Measurements from ENCODE around the gene GNB1.
A peak's percentile ranks its signal among the peaks of the same experiment; 100 is the strongest.

GNB1 gene

DNA sequence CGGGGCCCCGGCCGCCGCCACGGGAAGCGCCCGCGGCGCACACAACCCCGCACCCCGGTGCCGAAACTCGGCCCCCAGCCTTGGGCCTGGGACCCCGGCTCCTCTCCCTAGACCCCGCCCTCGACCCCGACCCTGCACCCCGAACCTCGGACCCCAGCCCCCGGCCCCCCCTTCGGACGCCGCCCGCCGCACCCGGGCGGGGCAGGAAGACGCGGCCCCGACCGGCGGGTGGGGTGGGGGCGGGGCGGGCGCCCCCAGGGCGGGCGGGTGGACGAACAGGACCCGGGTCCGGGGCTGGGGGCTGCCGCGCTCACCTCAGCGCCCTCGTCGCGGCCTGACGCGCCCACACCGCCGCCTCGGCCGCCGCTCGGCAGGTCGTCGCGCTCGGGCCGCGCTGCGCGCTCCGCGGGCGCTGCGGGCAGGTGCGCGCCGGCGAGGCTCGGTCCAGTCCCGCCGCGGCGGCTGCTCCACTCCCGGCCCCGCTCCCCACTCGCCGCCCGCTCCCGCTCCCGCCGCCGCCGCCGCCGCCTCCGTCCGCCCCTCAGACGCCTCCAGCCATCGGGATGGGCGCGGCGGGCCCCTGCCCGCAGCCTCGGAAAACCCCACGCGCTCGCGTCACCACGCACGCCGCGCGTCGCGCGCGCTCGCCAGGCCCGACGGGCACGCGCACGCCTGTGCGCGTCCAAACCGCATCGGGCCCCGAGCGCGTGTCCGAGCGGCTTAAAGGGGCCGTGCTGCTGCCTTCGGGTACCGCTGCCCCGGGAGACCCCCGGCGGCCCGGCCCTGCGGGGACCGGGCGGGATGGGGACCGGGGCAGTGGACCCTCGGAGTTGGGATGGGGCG, at the start of gene GNB1:
GNB1 (minus strand) TSS at position 582 of the 843 bp plus-strand sequence. CDS start 65,634 bp downstream, outside the sequence.
- H3K27ac ChIP-seq (ENCODE audit: low read depth, low read length, poor library complexity, severe bottlenecking): peak within 1 kb of the TSS; percentile 98
- H3K4me1 ChIP-seq (ENCODE audit: insufficient read depth, low read length, severe bottlenecking): peaks cover 76% of the 10 kb centered on the region
- peaks cover 6% of the 10 kb centered on the region; the same call in 1 of the 2 replicates for H4K20me1 ChIP-seq (ENCODE audit: insufficient read depth, low read length)
- no peaks in the 10 kb centered on the region for H3K27me3 ChIP-seq (ENCODE audit: insufficient read depth, low read length)
- no peaks in the 10 kb centered on the region for H3F3A ChIP-seq (ENCODE audit: insufficient read depth, low read length)
- no peaks in the 10 kb centered on the region for H3K9me2 ChIP-seq (ENCODE audit: low read depth, low read length)
- H3K9ac ChIP-seq (ENCODE audit: low read length): peak within 1 kb of the TSS; percentile 96
- H3K9me3 ChIP-seq (ENCODE audit: low read length): no peaks in the 10 kb centered on the region
- no peak for TF ChIP-seq EZH2 (IDR thresholded peaks at IDR 0.05; ENCODE audit: borderline replicate concordance, low read length)
- TF ChIP-seq, protein P1, sequence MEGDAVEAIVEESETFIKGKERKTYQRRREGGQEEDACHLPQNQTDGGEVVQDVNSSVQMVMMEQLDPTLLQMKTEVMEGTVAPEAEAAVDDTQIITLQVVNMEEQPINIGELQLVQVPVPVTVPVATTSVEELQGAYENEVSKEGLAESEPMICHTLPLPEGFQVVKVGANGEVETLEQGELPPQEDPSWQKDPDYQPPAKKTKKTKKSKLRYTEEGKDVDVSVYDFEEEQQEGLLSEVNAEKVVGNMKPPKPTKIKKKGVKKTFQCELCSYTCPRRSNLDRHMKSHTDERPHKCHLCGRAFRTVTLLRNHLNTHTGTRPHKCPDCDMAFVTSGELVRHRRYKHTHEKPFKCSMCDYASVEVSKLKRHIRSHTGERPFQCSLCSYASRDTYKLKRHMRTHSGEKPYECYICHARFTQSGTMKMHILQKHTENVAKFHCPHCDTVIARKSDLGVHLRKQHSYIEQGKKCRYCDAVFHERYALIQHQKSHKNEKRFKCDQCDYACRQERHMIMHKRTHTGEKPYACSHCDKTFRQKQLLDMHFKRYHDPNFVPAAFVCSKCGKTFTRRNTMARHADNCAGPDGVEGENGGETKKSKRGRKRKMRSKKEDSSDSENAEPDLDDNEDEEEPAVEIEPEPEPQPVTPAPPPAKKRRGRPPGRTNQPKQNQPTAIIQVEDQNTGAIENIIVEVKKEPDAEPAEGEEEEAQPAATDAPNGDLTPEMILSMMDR (IDR thresholded peaks at IDR 0.05; ENCODE audit: low read length): no peak
- peaks cover 45% of the 10 kb centered on the region for H3K79me2 ChIP-seq (ENCODE audit: insufficient read depth, low read length)
- H3K36me3 ChIP-seq (ENCODE audit: insufficient read depth, low read length): peaks cover 22% of the 10 kb centered on the region; the same call in 1 of the 2 replicates
- H2AFZ ChIP-seq (ENCODE audit: low read length): no peak within 1 kb of the TSS
- H3K4me2 ChIP-seq (ENCODE audit: low read length): peak within 1 kb of the TSS; percentile 83
- H3K4me3 ChIP-seq (ENCODE audit: low read depth, low read length, poor library complexity, severe bottlenecking): peak within 1 kb of the TSS; percentile 80

DNA sequence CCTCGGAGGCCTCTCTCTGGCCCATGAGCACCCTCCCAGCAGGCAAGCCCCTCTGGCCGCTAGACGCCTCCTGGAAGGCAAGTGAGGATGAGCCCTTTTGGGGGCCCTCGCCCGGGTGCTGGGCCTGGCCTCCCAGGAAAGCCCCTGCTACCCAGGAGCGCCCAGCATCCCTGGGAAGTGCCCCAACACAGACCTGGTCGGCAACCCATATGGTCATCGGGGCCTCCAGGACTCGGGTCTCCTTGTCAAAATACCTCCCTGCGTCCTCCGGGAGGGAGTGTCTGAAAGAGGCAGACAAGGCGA, 49.2 kb upstream of the GNB1 start:
- Histone ChIP-seq H3K79me2 (ENCODE audit: insufficient read depth, low read length) (no peaks in the 10 kb centered on the region), H3K4me3 (ENCODE audit: low read depth, low read length, poor library complexity, severe bottlenecking) (no peak overlapping the region), H3K9me3 (ENCODE audit: low read length) (no peaks in the 10 kb centered on the region), H3K27me3 (ENCODE audit: insufficient read depth, low read length) (peaks cover 5% of the 10 kb centered on the region; the same call in 1 of the 2 replicates), H3K9me2 (ENCODE audit: low read depth, low read length) (no peaks in the 10 kb centered on the region), H3F3A (ENCODE audit: insufficient read depth, low read length) (no peaks in the 10 kb centered on the region), H2AFZ (ENCODE audit: low read length) (no peak overlapping the region), H3K4me1 (ENCODE audit: insufficient read depth, low read length, severe bottlenecking) (peaks cover 16% of the 10 kb centered on the region), H3K4me2 (ENCODE audit: low read length) (no peak overlapping the region), H3K36me3 (ENCODE audit: insufficient read depth, low read length) (no peaks in the 10 kb centered on the region), H3K9ac (ENCODE audit: low read length) (no peak overlapping the region), H3K27ac (ENCODE audit: low read depth, low read length, poor library complexity, severe bottlenecking) (no peak overlapping the region), H4K20me1 (ENCODE audit: insufficient read depth, low read length) (no peaks in the 10 kb centered on the region)
- TF ChIP-seq, protein P1 (IDR thresholded peaks at IDR 0.05; ENCODE audit: low read length): no peak
- TF ChIP-seq EZH2 (IDR thresholded peaks at IDR 0.05; ENCODE audit: borderline replicate concordance, low read length): no peak

DNA sequence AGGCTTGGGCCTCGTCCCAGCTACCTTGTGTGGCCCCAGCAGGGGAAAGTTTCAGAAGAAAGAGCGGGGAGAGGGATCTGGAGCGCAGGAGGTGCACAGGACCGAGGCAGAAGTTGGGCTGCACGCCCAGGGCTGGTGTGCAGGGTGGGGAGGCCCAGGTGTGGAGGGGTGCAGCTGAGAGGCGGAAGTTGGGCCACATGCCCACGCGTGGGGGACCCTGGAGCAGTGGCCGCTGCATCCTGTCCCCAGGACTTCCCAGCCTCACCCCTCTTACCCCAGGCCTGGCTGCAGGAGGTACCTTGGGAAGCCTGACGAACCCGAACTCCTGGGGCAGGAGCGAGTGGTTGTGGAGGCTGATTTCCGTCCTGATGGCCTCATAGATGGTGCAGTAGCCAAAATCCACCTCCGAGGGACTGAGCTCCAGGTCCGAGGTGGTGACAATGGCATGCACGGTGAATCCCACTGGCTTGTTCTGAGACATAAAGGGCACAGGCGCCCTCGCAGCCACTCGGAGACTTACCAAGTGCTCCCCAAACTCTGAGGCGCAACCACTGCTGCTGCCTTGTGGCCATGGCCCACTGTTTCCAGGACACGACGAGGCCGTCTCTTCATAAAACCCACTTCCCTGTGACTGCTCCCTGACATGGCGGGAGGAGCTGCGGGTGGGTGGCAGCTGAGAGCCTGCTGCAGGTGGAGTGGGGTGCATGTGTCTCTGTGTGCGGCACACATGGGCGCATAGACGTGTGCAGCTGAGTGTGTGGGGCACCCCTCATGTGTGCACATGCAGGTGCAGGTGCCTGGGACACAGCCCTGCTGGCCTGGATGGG, 48.6 kb upstream of the GNB1 start:
- Histone ChIP-seq H4K20me1 (ENCODE audit: insufficient read depth, low read length) (no peaks in the 10 kb centered on the region), H3K9ac (ENCODE audit: low read length) (no peak overlapping the region), H3K9me2 (ENCODE audit: low read depth, low read length) (no peaks in the 10 kb centered on the region), H3K4me2 (ENCODE audit: low read length) (no peak overlapping the region), H3K27me3 (ENCODE audit: insufficient read depth, low read length) (peaks cover 5% of the 10 kb centered on the region; the same call in 1 of the 2 replicates), H3K36me3 (ENCODE audit: insufficient read depth, low read length) (no peaks in the 10 kb centered on the region), H3F3A (ENCODE audit: insufficient read depth, low read length) (no peaks in the 10 kb centered on the region), H2AFZ (ENCODE audit: low read length) (no peak overlapping the region), H3K79me2 (ENCODE audit: insufficient read depth, low read length) (no peaks in the 10 kb centered on the region), H3K4me3 (ENCODE audit: low read depth, low read length, poor library complexity, severe bottlenecking) (no peak overlapping the region), H3K9me3 (ENCODE audit: low read length) (no peaks in the 10 kb centered on the region), H3K4me1 (ENCODE audit: insufficient read depth, low read length, severe bottlenecking) (peaks cover 16% of the 10 kb centered on the region), H3K27ac (ENCODE audit: low read depth, low read length, poor library complexity, severe bottlenecking) (no peak overlapping the region)
- no peak for TF ChIP-seq EZH2 (IDR thresholded peaks at IDR 0.05; ENCODE audit: borderline replicate concordance, low read length)
- TF ChIP-seq, protein P1 (IDR thresholded peaks at IDR 0.05; ENCODE audit: low read length): no peak
